HL-60/S4 treated with phorbol 12-myristate 13-acetate at 8.2 ng/mL for 4 days and 3 days (cell line): ENCODE measurements around the gene ITPR3.

ENCODE experiments used
- in situ Hi-C: fragments of 300-500 bp; cut with MboI; formaldehyde crosslinking; loops from 2 replicates; pipeline ENCODE4 v1.15.0; 2022; ENCODE audit warnings: low sequenced_read_pairs

ITPR3 gene

GRCh38 chr6:33633462-33634158, 12.5 kb downstream of the ITPR3 start:
- in situ Hi-C loops: no loop called here

GRCh38 chr6:33634161-33634727, 13.1 kb downstream of the ITPR3 start:
- in situ Hi-C loops: no loop called here

GRCh38 chr6:33634946-33635345, 13.8 kb downstream of the ITPR3 start:
- in situ Hi-C loops: no loop called here

- in situ Hi-C loops: no loop called here
Observed at GRCh38 chr6:33636655-33637054, 15.5 kb downstream of the ITPR3 start.

- in situ Hi-C loops: no loop called here
Observed at GRCh38 chr6:33638556-33638955, 17.4 kb downstream of the ITPR3 start.

- in situ Hi-C loops: no loop called here
Observed at GRCh38 chr6:33639559-33639958, 18.4 kb downstream of the ITPR3 start.

- in situ Hi-C loops: no loop called here
Observed at GRCh38 chr6:33640361-33640760, 19.2 kb downstream of the ITPR3 start.

- in situ Hi-C loops: no loop called here
Observed at GRCh38 chr6:33641144-33641543, 20.0 kb downstream of the ITPR3 start.

- in situ Hi-C loops: no loop called here
Observed at GRCh38 chr6:33641602-33642001, 20.5 kb downstream of the ITPR3 start.

GRCh38 chr6:33642897-33643296, 21.8 kb downstream of the ITPR3 start:
- in situ Hi-C loops: no loop called here

- in situ Hi-C loops: no loop called here
Observed at GRCh38 chr6:33651403-33651802, 30.3 kb downstream of the ITPR3 start.

- in situ Hi-C loops: no loop called here
Observed at GRCh38 chr6:33652002-33652401, 30.9 kb downstream of the ITPR3 start.

- in situ Hi-C loops: no loop called here
Observed at GRCh38 chr6:33654831-33655554, 33.9 kb downstream of the ITPR3 start.

GRCh38 chr6:33656844-33657243, 35.7 kb downstream of the ITPR3 start:
- in situ Hi-C loops: no loop called here

- in situ Hi-C loops: no loop called here
Observed at GRCh38 chr6:33658982-33659689, 38.0 kb downstream of the ITPR3 start.

- in situ Hi-C loops: no loop called here
Observed at GRCh38 chr6:33659986-33660385, 38.9 kb downstream of the ITPR3 start.

- in situ Hi-C loops: no loop called here
Observed at GRCh38 chr6:33661106-33661838, 40.1 kb downstream of the ITPR3 start.

- in situ Hi-C loops: no loop called here
Observed at GRCh38 chr6:33662318-33662717, 41.2 kb downstream of the ITPR3 start.

- in situ Hi-C loops: no loop called here
Observed at GRCh38 chr6:33663028-33663427, 41.9 kb downstream of the ITPR3 start.

- in situ Hi-C loops: no loop called here
Observed at GRCh38 chr6:33663727-33664449, 42.8 kb downstream of the ITPR3 start.
